Osteoblast (primary cell): ENCODE data around the gene SPNS1. TPM values are rescaled to one million over a fixed set of nuclear protein-coding genes. Genes with fewer than 3 reads are reported as not detected.

Experiments used
- DNase-seq: peaks from one replicate; pipeline ENCODE4 v3.0.0; 2011; ENCODE audit warnings: low spot score, mixed read lengths; ENCODE audit not compliant: insufficient read length; ENCODE audit errors: missing footprints
- H2AFZ ChIP-seq: 2 replicates; pipeline ENCODE4 v1.6.0; 2011; ENCODE audit warnings: mild to moderate bottlenecking, low read length
- H3K27ac ChIP-seq: 2 replicates; pipeline ENCODE4 v1.5.1; 2011; ENCODE audit warnings: mild to moderate bottlenecking, low read depth, low read length, moderate library complexity
- H3K27me3 ChIP-seq: 2 replicates; pipeline ENCODE4 v1.6.0; 2012; ENCODE audit warnings: mild to moderate bottlenecking, control low read depth, inconsistent platforms, low read length, moderate library complexity; ENCODE audit not compliant: insufficient read depth
- H3K36me3 ChIP-seq: 2 replicates; pipeline ENCODE4 v1.5.1; 2011; ENCODE audit warnings: mild to moderate bottlenecking, low read length, control low read depth, moderate library complexity; ENCODE audit not compliant: insufficient read depth
- H3K4me1 ChIP-seq: 2 replicates; pipeline ENCODE4 v1.5.1; 2011; ENCODE audit warnings: mild to moderate bottlenecking, low read length, control low read depth, moderate library complexity; ENCODE audit not compliant: insufficient read depth
- H3K4me2 ChIP-seq: 2 replicates; pipeline ENCODE4 v1.6.0; 2011; ENCODE audit warnings: mild to moderate bottlenecking, low read length; ENCODE audit not compliant: insufficient read depth
- H3K4me3 ChIP-seq: fragments of 200-600 bp; sonication (generic); 3 replicates; pipeline ENCODE4 v1.5.1; 2012; ENCODE audit warnings: mild to moderate bottlenecking, low read length, inconsistent platforms; ENCODE audit not compliant: insufficient read depth
- H3K79me2 ChIP-seq: 2 replicates; pipeline ENCODE4 v1.6.0; 2012; ENCODE audit warnings: mild to moderate bottlenecking, low read length, control low read depth, inconsistent platforms; ENCODE audit not compliant: insufficient read depth
- H3K9me3 ChIP-seq: 2 replicates; pipeline ENCODE4 v1.5.1; 2011; ENCODE audit warnings: low read depth, low read length, control low read depth
- H4K20me1 ChIP-seq: 2 replicates; pipeline ENCODE4 v1.6.0; 2012; ENCODE audit warnings: mild to moderate bottlenecking, low read length, control low read depth; ENCODE audit not compliant: insufficient read depth
- CTCF ChIP-seq: IDR thresholded peaks from 2 replicates; pipeline ENCODE4 v1.5.1; 2011; ENCODE audit warnings: mild to moderate bottlenecking, low read depth, low read length, moderate library complexity; ENCODE audit errors: extremely low read depth
- total RNA-seq: library from RNA; depleted of rRNA; stranded (reverse); fragments of >200 nt; gene quantifications from 2 replicates; pipeline ENCODE4 v1.2.3, GENCODE V29; 2012

SPNS1 gene
- total RNA-seq, 1 donor, result 50.7 TPM

GRCh38 chr16:28986046-28986445 is 11.5 kb downstream of the SPNS1 start:
- no peaks in the 10 kb centered on the region for H3K79me2 ChIP-seq
- TF ChIP-seq CTCF, result no peak
- no peak overlapping the region for H3K4me3 ChIP-seq
- no peak overlapping the region for H3K27ac ChIP-seq
- no peaks in the 10 kb centered on the region for H3K4me1 ChIP-seq
- peaks cover 33% of the 10 kb centered on the region for H3K36me3 ChIP-seq
- H3K4me2 ChIP-seq, result no peak overlapping the region
- peak; percentile 26 for DNase-seq
- no peaks in the 10 kb centered on the region for H4K20me1 ChIP-seq
- no peaks in the 10 kb centered on the region for H3K27me3 ChIP-seq
- H3K9me3 ChIP-seq, result no peaks in the 10 kb centered on the region
- no peak overlapping the region for H2AFZ ChIP-seq

- Histone ChIP-seq H3K4me2 (no peak overlapping the region), H3K4me3 (no peak overlapping the region), H3K9me3 (no peaks in the 10 kb centered on the region), H3K27me3 (no peaks in the 10 kb centered on the region), H3K4me1 (no peaks in the 10 kb centered on the region), H3K79me2 (no peaks in the 10 kb centered on the region), H4K20me1 (no peaks in the 10 kb centered on the region), H2AFZ (no peak overlapping the region), H3K27ac (no peak overlapping the region), H3K36me3 (peaks cover 28% of the 10 kb centered on the region)
- peak; percentile 38 for DNase-seq
- no peak for TF ChIP-seq CTCF
Measured at GRCh38 chr16:28986492-28986891, 11.9 kb downstream of the SPNS1 start.

- Histone ChIP-seq H3K4me3 (no peak overlapping the region), H3K27me3 (no peaks in the 10 kb centered on the region), H3K4me2 (no peak overlapping the region), H3K4me1 (no peaks in the 10 kb centered on the region), H3K79me2 (no peaks in the 10 kb centered on the region), H2AFZ (no peak overlapping the region), H3K36me3 (peaks cover 23% of the 10 kb centered on the region), H3K27ac (no peak overlapping the region), H3K9me3 (no peaks in the 10 kb centered on the region), H4K20me1 (no peaks in the 10 kb centered on the region)
- TF ChIP-seq CTCF, result no peak
- peak; percentile 54 for DNase-seq
Measured at GRCh38 chr16:28987170-28987853, 12.7 kb downstream of the SPNS1 start.

GRCh38 chr16:28989363-28989762 is 14.8 kb downstream of the SPNS1 start:
- Histone ChIP-seq H3K9me3 (no peaks in the 10 kb centered on the region), H3K4me3 (no peak overlapping the region), H3K27ac (no peak overlapping the region), H3K4me2 (no peak overlapping the region), H2AFZ (no peak overlapping the region), H4K20me1 (no peaks in the 10 kb centered on the region), H3K4me1 (no peaks in the 10 kb centered on the region), H3K79me2 (no peaks in the 10 kb centered on the region), H3K27me3 (no peaks in the 10 kb centered on the region), H3K36me3 (peaks cover 13% of the 10 kb centered on the region)
- TF ChIP-seq CTCF, result no peak
- peak; percentile 39 for DNase-seq
